ENCODE data around the gene DDX47. TPM values are rescaled to one million over a fixed set of nuclear protein-coding genes. Genes with fewer than 3 reads are reported as not detected.

The DDX47 gene
- total and polyA plus RNA-seq, 2 of the 4 experiments (the other 2 are of a cell fraction), result 77.8 to 89.5 TPM

DNA sequence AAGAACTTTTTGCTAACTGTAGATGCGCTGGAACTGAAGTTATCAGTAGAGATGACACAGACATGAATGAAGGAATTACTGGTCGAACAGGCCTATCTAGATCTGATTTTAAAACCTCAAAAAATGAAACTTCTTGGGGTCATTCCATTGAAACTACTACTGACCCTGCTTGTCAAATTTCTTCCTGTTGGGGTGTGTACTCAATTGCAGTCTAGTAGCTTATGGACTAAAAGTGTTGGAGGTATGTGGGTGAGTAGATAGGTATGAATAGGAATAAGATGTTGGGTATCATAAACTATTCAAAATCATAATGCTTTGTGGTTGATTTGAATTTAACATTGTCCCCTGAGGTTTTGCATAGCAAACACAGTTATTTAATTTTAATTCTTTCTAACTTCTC is 18.5 kb upstream of the DDX47 start:
- no TSS peak for BruUV-seq (replicated peaks)
- WGBS, 2 experiments (ENCODE audit: extremely low coverage in 2 of 2, insufficient read length in 1 of 2), result no CpG with 5 or more reads among the region's 2 CpGs

More for the DNA sequence above, 18.5 kb upstream of the DDX47 start:
- no peak overlapping the region for H4K5ac ChIP-seq (ENCODE audit: low read depth, low read length)
- no peaks in the 10 kb centered on the region for H3K36me3 ChIP-seq (ENCODE audit: control insufficient read depth, insufficient read depth, low read length)
- no peaks in the 10 kb centered on the region for H3K27me3 ChIP-seq (ENCODE audit: control insufficient read depth, insufficient read depth, low read length)
- DNase-seq, result no peak
- no peak overlapping the region for H3K14ac ChIP-seq (replicated peaks; ENCODE audit: low read depth, low read length)
- H2AFZ ChIP-seq (replicated peaks; ENCODE audit: low read length, poor library complexity), result no peak overlapping the region
- ChIA-PET CTCF (no interaction called here), POLR2A (ENCODE audit: unreplicated experiment) (no interaction called here)
- dilution Hi-C loops (cut with HindIII; ENCODE audit: low sequenced_read_pairs, unreplicated experiment), result no loop called here
- H3K23ac ChIP-seq (ENCODE audit: low read depth, low read length), result no peak overlapping the region
- no peak overlapping the region for H2BK5ac ChIP-seq (ENCODE audit: low read depth, low read length, poor library complexity, severe bottlenecking)
- H3K27ac ChIP-seq (ENCODE audit: insufficient read depth, low read length), result no peak overlapping the region
- H2BK15ac ChIP-seq (ENCODE audit: low read depth, low read length), result no peak overlapping the region
- H4K91ac ChIP-seq (ENCODE audit: insufficient read depth, low read depth, low read length), result no peak overlapping the region
- H3K56ac ChIP-seq (ENCODE audit: extremely low read depth, insufficient read depth, low read length), result no peak overlapping the region
- in situ Hi-C loops (cut with MboI; ENCODE audit: low sequenced_read_pairs), result loop anchor here (10.0 kb wide), 2 partner anchors 190 to 440 kb away; no protein-coding TSS in a partner anchor
- no peak overlapping the region for H2AK5ac ChIP-seq (ENCODE audit: low read depth, low read length)
- H3K79me1 ChIP-seq (ENCODE audit: low read depth in 1 of 2, low read length in 2 of 2), result peaks cover 0 to 3% of the 10 kb centered on the region in 2 experiments; a peak in 1 of 4 replicates
- no peaks in the 10 kb centered on the region for H3K9me1 ChIP-seq (ENCODE audit: insufficient read depth, low read length)
- H2BK120ac ChIP-seq (ENCODE audit: low read depth, low read length), result no peak overlapping the region
- intact Hi-C loops (cut with micrococcal nuclease), result no loop called here
- no peak for ATAC-seq (ENCODE audit: low read depth)
- no peaks in the 10 kb centered on the region for H3K9me3 ChIP-seq (ENCODE audit: control insufficient read depth, insufficient read depth, low read length)
- H3K4me3 ChIP-seq (ENCODE audit: insufficient read depth, low read depth, low read length), result no peak overlapping the region
- no peak overlapping the region for H4K8ac ChIP-seq (ENCODE audit: low read depth in 2 of 2, low read length in 2 of 2)
- H2BK20ac ChIP-seq (ENCODE audit: low read depth, low read length), result no peak overlapping the region
- peaks cover 8% of the 10 kb centered on the region for H3K4me1 ChIP-seq (ENCODE audit: control insufficient read depth, insufficient read depth, low read length)
- TF ChIP-seq, protein P1, sequence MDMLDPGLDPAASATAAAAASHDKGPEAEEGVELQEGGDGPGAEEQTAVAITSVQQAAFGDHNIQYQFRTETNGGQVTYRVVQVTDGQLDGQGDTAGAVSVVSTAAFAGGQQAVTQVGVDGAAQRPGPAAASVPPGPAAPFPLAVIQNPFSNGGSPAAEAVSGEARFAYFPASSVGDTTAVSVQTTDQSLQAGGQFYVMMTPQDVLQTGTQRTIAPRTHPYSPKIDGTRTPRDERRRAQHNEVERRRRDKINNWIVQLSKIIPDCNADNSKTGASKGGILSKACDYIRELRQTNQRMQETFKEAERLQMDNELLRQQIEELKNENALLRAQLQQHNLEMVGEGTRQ (IDR thresholded peaks at IDR 0.05; ENCODE audit: low read depth, low read length), result no peak
- TF ChIP-seq POLR2A (IDR thresholded peaks at IDR 0.05; ENCODE audit: low read depth, low read length) (no peak), CHD1 (IDR thresholded peaks at IDR 0.05; ENCODE audit: low read depth, low read length) (no peak), RAD21 (IDR thresholded peaks at IDR 0.05; ENCODE audit: low read length) (no peak), RCOR1 (IDR thresholded peaks at IDR 0.05; ENCODE audit: insufficient replicate concordance, low read length) (no peak)
- H3K18ac ChIP-seq (ENCODE audit: low read depth, low read length), result no peak overlapping the region
- no peaks in the 10 kb centered on the region for H4K20me1 ChIP-seq (ENCODE audit: insufficient read depth, low read length)
- no peak overlapping the region for H2AK9ac ChIP-seq (replicated peaks; ENCODE audit: low read depth, low read length, poor library complexity)
- no peak overlapping the region for H3K4me2 ChIP-seq (ENCODE audit: low read depth, low read length)
- H3K9ac ChIP-seq (ENCODE audit: low read depth, low read length), result no peak overlapping the region
- no peak overlapping the region for H3K4ac ChIP-seq (ENCODE audit: low read depth, low read length)
